Skeletal muscle tissue (tissue), 4 donors: ENCODE measurements around the gene OLA1. TPM values are rescaled to one million over a fixed set of nuclear protein-coding genes. Genes with fewer than 3 reads are reported as not detected.

ENCODE experiments used
- H3K27ac ChIP-seq: one replicate; pipeline ENCODE4 v1.7.0; 2013; ENCODE audit warnings: mild to moderate bottlenecking, low read depth, low read length, inconsistent platforms
- H3K27me3 ChIP-seq, 3 donors: one replicate each; pipeline ENCODE4 v1.7.0; 2013; ENCODE audit warnings: low read length in 3 of 3; ENCODE audit not compliant: control insufficient read depth in 3 of 3, insufficient read depth in 3 of 3
- H3K36me3 ChIP-seq, 3 donors: one replicate each; pipeline ENCODE4 v1.7.0; 2013; ENCODE audit warnings: low read length in 3 of 3; ENCODE audit not compliant: control insufficient read depth in 3 of 3, insufficient read depth in 3 of 3
- H3K4me1 ChIP-seq, 3 donors: one replicate each; pipeline ENCODE4 v1.7.0; 2013; ENCODE audit warnings: low read length in 3 of 3, mild to moderate bottlenecking in 3 of 3; ENCODE audit not compliant: control insufficient read depth in 3 of 3, insufficient read depth in 3 of 3
- H3K4me3 ChIP-seq, 3 donors: one replicate each; pipeline ENCODE4 v1.7.0; 2013; ENCODE audit warnings: low read length in 3 of 3
- H3K9ac ChIP-seq, 3 donors: one replicate each; pipeline ENCODE4 v1.7.0; 2013; ENCODE audit warnings: low read length in 3 of 3, mild to moderate bottlenecking in 3 of 3, moderate library complexity in 2 of 3, low read depth in 1 of 3
- H3K9me3 ChIP-seq, 3 donors: one replicate each; pipeline ENCODE4 v1.7.0; 2013; ENCODE audit warnings: low read length in 3 of 3; ENCODE audit not compliant: control insufficient read depth in 3 of 3
- total RNA-seq: library from RNA; depleted of rRNA; stranded (reverse); fragments of >200 nt; gene quantifications from one replicate; pipeline ENCODE4 v1.2.3, GENCODE V29; 2014
- donor health status: Osteomylitis.

OLA1 gene
- total RNA-seq, 1 donor from 2014 or later, result 90.3 TPM

- Histone ChIP-seq H3K27ac (no peak overlapping the region), H3K4me3 (no peak overlapping the region), H3K27me3 (peaks cover 0 to 4% (median 2%) of the 10 kb centered on the region in 3 donors), H3K4me1 (peaks cover 0 to 8% (median 3%) of the 10 kb centered on the region in 3 donors), H3K9ac (no peak overlapping the region), H3K36me3 (no peaks in the 10 kb centered on the region), H3K9me3 (no peaks in the 10 kb centered on the region)
Measured at GRCh38 chr2:174051741-174052583, 196.4 kb downstream of the OLA1 start.

DNA sequence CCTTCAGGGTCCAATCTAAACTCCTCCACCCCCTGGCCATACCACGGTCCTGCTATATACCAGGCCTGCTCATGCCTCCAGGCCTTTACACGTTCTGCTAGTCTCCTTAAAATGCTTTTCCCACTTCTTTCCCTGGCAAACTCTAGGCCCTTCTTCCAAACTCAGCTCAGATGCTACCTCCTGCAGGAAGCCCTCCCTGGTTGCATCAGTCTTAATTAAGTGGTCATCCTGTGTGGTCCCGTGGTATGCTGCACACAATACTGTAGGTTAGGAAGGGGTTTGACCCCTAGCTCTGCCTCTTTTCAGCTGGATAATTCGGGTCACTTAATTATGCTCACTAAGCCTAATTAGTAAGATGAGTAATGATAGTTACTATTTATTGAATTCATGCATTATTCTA is 197.3 kb downstream of the OLA1 start:
- Histone ChIP-seq H3K9ac (no peak overlapping the region), H3K4me3 (no peak overlapping the region), H3K36me3 (no peaks in the 10 kb centered on the region), H3K9me3 (no peaks in the 10 kb centered on the region), H3K4me1 (peaks cover 0 to 8% (median 3%) of the 10 kb centered on the region in 3 donors), H3K27me3 (peaks cover 0 to 4% (median 2%) of the 10 kb centered on the region in 3 donors), H3K27ac (no peak overlapping the region)

GRCh38 chr2:174049895-174050294 is 198.4 kb downstream of the OLA1 start:
- Histone ChIP-seq H3K27ac (no peak overlapping the region), H3K27me3 (peaks cover 0 to 4% (median 2%) of the 10 kb centered on the region in 3 donors), H3K4me3 (no peak overlapping the region), H3K4me1 (peaks cover 0 to 8% (median 3%) of the 10 kb centered on the region in 3 donors), H3K36me3 (no peaks in the 10 kb centered on the region), H3K9ac (no peak overlapping the region), H3K9me3 (no peaks in the 10 kb centered on the region)

GRCh38 chr2:174048243-174048642 is 200.1 kb downstream of the OLA1 start:
- Histone ChIP-seq H3K27me3 (peaks cover 0 to 2% (median 0%) of the 10 kb centered on the region in 3 donors), H3K27ac (no peak overlapping the region), H3K4me3 (no peak overlapping the region), H3K4me1 (no peaks in the 10 kb centered on the region), H3K9me3 (no peaks in the 10 kb centered on the region), H3K36me3 (no peaks in the 10 kb centered on the region), H3K9ac (no peak overlapping the region)

GRCh38 chr2:174047746-174048145 is 200.6 kb downstream of the OLA1 start:
- H3K27me3 ChIP-seq, result no peaks in the 10 kb centered on the region
- no peak overlapping the region for H3K27ac ChIP-seq
- no peak overlapping the region for H3K9ac ChIP-seq
- H3K4me1 ChIP-seq, result no peaks in the 10 kb centered on the region
- H3K9me3 ChIP-seq, result no peaks in the 10 kb centered on the region
- H3K4me3 ChIP-seq, result no peak overlapping the region
- no peaks in the 10 kb centered on the region for H3K36me3 ChIP-seq

- Histone ChIP-seq H3K9ac (no peak overlapping the region), H3K36me3 (no peaks in the 10 kb centered on the region), H3K4me1 (no peaks in the 10 kb centered on the region), H3K4me3 (no peak overlapping the region), H3K9me3 (no peaks in the 10 kb centered on the region), H3K27me3 (no peaks in the 10 kb centered on the region), H3K27ac (no peak overlapping the region)
Measured at GRCh38 chr2:174046172-174046571, 202.2 kb downstream of the OLA1 start.

DNA sequence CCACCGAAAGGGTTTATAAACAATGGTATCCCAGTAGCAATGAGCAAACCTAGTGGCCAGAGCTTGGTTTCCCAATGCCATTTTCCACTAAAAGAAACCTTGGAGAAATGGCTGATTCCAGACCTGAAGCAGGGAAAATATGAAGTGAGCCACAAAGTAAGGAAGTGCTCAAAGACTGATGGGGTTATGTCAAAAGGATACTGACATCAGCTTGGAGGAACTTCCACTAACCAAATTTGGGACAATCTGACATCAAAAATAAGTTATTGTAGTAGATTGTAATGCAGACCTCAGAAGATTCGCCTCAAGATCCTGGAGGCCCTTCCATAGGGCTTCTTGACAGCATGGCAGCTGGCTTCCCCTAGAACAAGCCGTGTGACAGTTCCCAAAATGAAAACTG is 203.8 kb downstream of the OLA1 start:
- no peaks in the 10 kb centered on the region for H3K9me3 ChIP-seq
- no peak overlapping the region for H3K27ac ChIP-seq
- H3K27me3 ChIP-seq, result no peaks in the 10 kb centered on the region
- H3K9ac ChIP-seq, result no peak overlapping the region
- H3K4me3 ChIP-seq, result no peak overlapping the region
- H3K36me3 ChIP-seq, result no peaks in the 10 kb centered on the region
- H3K4me1 ChIP-seq, result peaks cover 2 to 3% (median 3%) of the 10 kb centered on the region in 3 donors

GRCh38 chr2:174040417-174040701 is 208.0 kb downstream of the OLA1 start:
- H3K27ac ChIP-seq, result no peak overlapping the region
- peaks cover 11 to 20% (median 16%) of the 10 kb centered on the region in 3 donors for H3K4me1 ChIP-seq
- no peaks in the 10 kb centered on the region for H3K27me3 ChIP-seq
- H3K9ac ChIP-seq, result no peak overlapping the region
- H3K36me3 ChIP-seq, result no peaks in the 10 kb centered on the region
- no peak overlapping the region for H3K4me3 ChIP-seq
- H3K9me3 ChIP-seq, result no peaks in the 10 kb centered on the region

DNA sequence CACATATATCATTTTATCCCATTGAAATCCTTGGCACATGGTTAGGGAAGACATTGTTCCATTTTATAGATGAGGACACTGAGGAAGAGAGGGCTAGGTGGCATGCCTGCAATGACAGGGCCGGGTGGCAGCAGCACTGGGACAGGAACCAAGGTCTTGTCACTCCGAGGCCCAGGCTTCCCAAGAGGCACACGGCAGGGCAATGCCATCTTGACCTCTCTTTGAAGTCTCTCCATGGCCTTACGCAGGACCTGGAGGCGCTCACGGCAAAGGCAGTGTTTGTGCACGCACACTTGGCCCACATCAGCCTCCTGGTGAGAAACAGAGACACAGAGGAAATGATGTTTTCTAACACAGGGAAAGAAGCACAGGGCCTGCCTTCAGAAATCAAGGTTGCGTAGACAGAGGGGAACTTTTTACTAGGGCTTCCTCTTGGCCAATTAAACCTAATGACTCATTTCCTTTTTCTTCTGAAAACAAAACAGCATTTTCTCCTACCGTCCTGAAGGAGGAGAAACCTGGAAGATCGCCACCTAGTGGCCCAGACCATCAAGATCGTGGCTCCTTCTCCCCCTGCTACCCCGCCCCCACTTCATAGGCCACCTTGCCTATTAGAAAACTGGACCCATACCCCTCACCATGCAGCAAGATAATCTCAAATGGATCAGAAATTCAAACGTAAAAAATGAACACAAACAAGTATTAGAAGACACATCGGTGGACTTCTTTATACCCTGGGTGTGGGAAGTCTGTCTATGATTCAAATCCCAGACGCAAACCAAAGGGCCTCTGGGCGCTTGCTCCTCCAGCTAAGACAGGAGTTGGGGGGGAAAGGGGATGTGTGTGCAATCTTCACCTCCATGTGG is 208.5 kb downstream of the OLA1 start:
- peak overlapping the region; percentile 35 to 71 (median 68) for H3K9ac ChIP-seq
- peak overlapping the region; percentile 57 for H3K27ac ChIP-seq
- H3K4me3 ChIP-seq, result peak overlapping the region; percentile 17 to 61 (median 60)
- H3K9me3 ChIP-seq, result no peaks in the 10 kb centered on the region
- H3K4me1 ChIP-seq, result peaks cover 11 to 20% (median 16%) of the 10 kb centered on the region in 3 donors
- H3K36me3 ChIP-seq, result no peaks in the 10 kb centered on the region
- H3K27me3 ChIP-seq, result no peaks in the 10 kb centered on the region

GRCh38 chr2:174038462-174038861 is 209.9 kb downstream of the OLA1 start:
- H3K27ac ChIP-seq, result no peak overlapping the region

More at GRCh38 chr2:174038462-174038861, 209.9 kb downstream of the OLA1 start:
- Histone ChIP-seq H3K36me3 (no peaks in the 10 kb centered on the region), H3K4me3 (no peak overlapping the region), H3K9me3 (no peaks in the 10 kb centered on the region), H3K27me3 (no peaks in the 10 kb centered on the region), H3K4me1 (peaks cover 11 to 20% (median 16%) of the 10 kb centered on the region in 3 donors), H3K9ac (no peak overlapping the region)
